Activated CD8-positive, alpha-beta T cell treated with anti-CD3 and anti-CD28 coated beads for 36 hours (primary cell): ENCODE data around the gene TBC1D16. TPM values are rescaled to one million over a fixed set of nuclear protein-coding genes. Genes with fewer than 3 reads are reported as not detected.
"Not testable (repeated sequence)": the region's sequence is repeated elsewhere in the genome, so short reads cannot be mapped to it uniquely, and the experiment has no call there.

Source experiments
- ATAC-seq: fragments of 200-7000 bp; cut with Tn5 transposase; one replicate; pipeline ENCODE4 v1.10.0; 2021; ENCODE audit warnings: mild to moderate bottlenecking, moderate library complexity
- CTCF ChIA-PET: fragments of 350-600 bp; sonication (Branson Sonifier 250); formaldehyde crosslinking; loops from one replicate; lab custom pipeline; 2021; ENCODE audit warnings: antibody characterized with exemption; lab: Charles Lee
- POLR2A ChIA-PET: fragments of 350-600 bp; sonication (Branson Sonifier 250); formaldehyde crosslinking; loops from one replicate; lab custom pipeline; 2021; ENCODE audit warnings: antibody characterized with exemption; lab: Charles Lee
- DNase-seq: peaks from one replicate; pipeline ENCODE4 v3.0.0-alpha.2; 2020
- H3K27ac Mint-ChIP-seq: one replicate; pipeline ENCODE4 v1.8.0; 2021; ENCODE audit warnings: mild to moderate bottlenecking, mixed read lengths
- H3K27me3 Mint-ChIP-seq: one replicate; pipeline ENCODE4 v1.8.0; 2021; ENCODE audit warnings: mixed read lengths
- H3K36me3 Mint-ChIP-seq: one replicate; pipeline ENCODE4 v1.8.0; 2021; ENCODE audit warnings: low read depth, mixed read lengths
- H3K4me1 Mint-ChIP-seq: one replicate; pipeline ENCODE4 v1.8.0; 2021; ENCODE audit warnings: low read depth, mixed read lengths
- H3K4me3 Mint-ChIP-seq: one replicate; pipeline ENCODE4 v1.8.0; 2021; ENCODE audit warnings: mild to moderate bottlenecking, moderate library complexity, mixed read lengths
- H3K9me3 Mint-ChIP-seq: one replicate; pipeline ENCODE4 v1.8.0; 2021; ENCODE audit warnings: mixed read lengths
- CTCF ChIP-seq: fragments of 200-600 bp; IDR thresholded peaks from one replicate; pipeline ENCODE4 v1.8.0; 2022; ENCODE audit warnings: antibody characterized with exemption, mild to moderate bottlenecking
- intact Hi-C: fragments of 100-400 bp; cut with micrococcal nuclease; formaldehyde crosslinking; loops from one replicate; pipeline ENCODE4 v1.10.0; 2022
- total RNA-seq, 2 experiments: library from RNA; stranded (reverse); gene quantifications; one replicate each; pipeline ENCODE4 v1.2.3, GENCODE V29; 2021

The TBC1D16 gene
- total RNA-seq, 2 experiments from 2014 or later: 9.6 to 12.0 TPM

GRCh38 chr17:80047176-80047575 is 11.5 kb upstream of the TBC1D16 start:
- DNase-seq: no peak
- ChIA-PET POLR2A (no interaction called here), CTCF (interaction anchor here (2.6 kb wide), 1 partner anchor 39 kb away, joined by 7 read pairs; no protein-coding TSS in a partner anchor)
- Mint-ChIP-seq H3K27ac (no peak overlapping the region), H3K4me3 (no peak overlapping the region), H3K27me3 (no peaks in the 10 kb centered on the region), H3K36me3 (no peaks in the 10 kb centered on the region), H3K4me1 (no peaks in the 10 kb centered on the region), H3K9me3 (no peaks in the 10 kb centered on the region)
- no peak for ATAC-seq
- TF ChIP-seq CTCF: no peak
- intact Hi-C loops: no loop called here

- H3K4me3 Mint-ChIP-seq, H3K27ac Mint-ChIP-seq, H3K4me1 Mint-ChIP-seq, ATAC-seq, intact Hi-C loops, POLR2A ChIA-PET, H3K36me3 Mint-ChIP-seq, H3K9me3 Mint-ChIP-seq, H3K27me3 Mint-ChIP-seq, DNase-seq: not testable (repeated sequence)
- CTCF ChIA-PET: interaction anchor here (1.1 to 2.6 kb wide), 2 partner anchors 38 to 55 kb away, joined by 4 to 7 read pairs; partner anchors contain the start of gene GAA
These were observed 11.0 kb upstream of the TBC1D16 start for GRCh38 chr17:80046709-80047108.

GRCh38 chr17:80045703-80046102 is 10.0 kb upstream of the TBC1D16 start:
- H3K4me1 Mint-ChIP-seq: no peaks in the 10 kb centered on the region
- intact Hi-C loops: no loop called here
- POLR2A ChIA-PET: no interaction called here

GRCh38 chr17:80043963-80044362 is 8.3 kb upstream of the TBC1D16 start:
- Mint-ChIP-seq H3K9me3 (no peaks in the 10 kb centered on the region), H3K36me3 (no peaks in the 10 kb centered on the region), H3K27me3 (no peaks in the 10 kb centered on the region), H3K4me3 (no peak overlapping the region), H3K27ac (no peak overlapping the region), H3K4me1 (no peaks in the 10 kb centered on the region)
- intact Hi-C loops: no loop called here
- TF ChIP-seq CTCF: no peak
- no peak for ATAC-seq
- CTCF ChIA-PET: interaction anchor here (1.4 kb wide), 1 partner anchor 36 kb away, joined by 3 read pairs; no protein-coding TSS in a partner anchor
- POLR2A ChIA-PET: no interaction called here
- DNase-seq: no peak

More at GRCh38 chr17:80045703-80046102, 10.0 kb upstream of the TBC1D16 start:
- H3K27me3 Mint-ChIP-seq: no peaks in the 10 kb centered on the region
- CTCF ChIA-PET: interaction anchor here (1.1 to 2.6 kb wide), 2 partner anchors 37 to 56 kb away, joined by 4 to 7 read pairs; partner anchors contain the start of gene GAA
- TF ChIP-seq CTCF: no peak
- H3K27ac Mint-ChIP-seq: no peak overlapping the region
- no peaks in the 10 kb centered on the region for H3K36me3 Mint-ChIP-seq
- no peak overlapping the region for H3K4me3 Mint-ChIP-seq
- DNase-seq (no peak), ATAC-seq (no peak)
- no peaks in the 10 kb centered on the region for H3K9me3 Mint-ChIP-seq

GRCh38 chr17:80036715-80037477 is 1.2 kb upstream of the TBC1D16 start:
- Mint-ChIP-seq H3K36me3 (no peaks in the 10 kb centered on the region), H3K27me3 (peaks cover 8% of the 10 kb centered on the region), H3K9me3 (no peaks in the 10 kb centered on the region), H3K27ac (peak overlapping the region; percentile 46), H3K4me3 (peak overlapping the region; percentile 79), H3K4me1 (peaks cover 10% of the 10 kb centered on the region)
- POLR2A ChIA-PET: no interaction called here
- no peak for TF ChIP-seq CTCF
- ATAC-seq: peak; percentile 24
- CTCF ChIA-PET: interaction anchor here (1.0 kb wide), 1 partner anchor 30 kb away, joined by 3 read pairs; no protein-coding TSS in a partner anchor
- peak; percentile 33 for DNase-seq
- intact Hi-C loops: no loop called here
